ENCODE results near the gene BLOC1S1.

BLOC1S1 gene

DNA sequence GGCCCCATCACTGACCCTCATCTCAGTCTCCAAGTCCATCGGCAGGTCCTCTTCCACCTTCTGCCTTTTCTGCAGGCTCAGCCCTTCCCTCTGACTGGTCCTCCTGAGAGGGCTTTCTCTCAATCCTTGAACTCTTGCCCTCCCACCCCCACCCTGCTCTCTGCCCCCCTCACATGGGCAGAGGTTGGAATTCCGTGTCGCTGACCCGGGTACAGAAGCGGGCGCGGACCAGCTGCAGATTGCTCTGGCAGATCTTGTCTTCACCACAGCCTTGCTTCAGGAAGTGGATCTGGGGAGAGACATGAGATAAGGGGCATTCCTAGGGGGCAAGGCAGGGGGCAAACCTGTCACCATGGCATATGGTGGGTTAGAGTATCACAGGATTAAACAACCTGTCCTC is 20.5 kb upstream of the BLOC1S1 start:
- DNase-seq, result no peak

DNA sequence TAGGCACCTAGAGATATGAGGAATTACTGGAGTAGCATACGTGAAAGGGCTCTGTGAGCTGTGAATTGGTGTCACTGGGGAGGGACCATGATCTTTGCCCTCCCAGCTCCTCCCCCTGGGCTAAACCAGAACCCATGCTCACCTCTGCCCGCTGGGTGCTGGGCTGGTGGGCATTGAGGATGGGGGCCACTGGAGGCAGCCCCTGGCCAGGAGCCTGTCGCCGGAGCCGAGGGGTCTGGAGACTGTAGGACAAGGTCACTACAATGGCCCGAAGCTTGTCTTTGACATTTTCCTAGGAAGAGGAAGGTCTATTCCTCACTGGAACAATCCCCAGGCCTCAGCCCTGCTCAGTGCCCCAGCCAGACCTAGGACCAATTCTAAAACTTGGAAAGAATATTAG is 19.7 kb upstream of the BLOC1S1 start:
- DNase-seq, result no peak

DNA sequence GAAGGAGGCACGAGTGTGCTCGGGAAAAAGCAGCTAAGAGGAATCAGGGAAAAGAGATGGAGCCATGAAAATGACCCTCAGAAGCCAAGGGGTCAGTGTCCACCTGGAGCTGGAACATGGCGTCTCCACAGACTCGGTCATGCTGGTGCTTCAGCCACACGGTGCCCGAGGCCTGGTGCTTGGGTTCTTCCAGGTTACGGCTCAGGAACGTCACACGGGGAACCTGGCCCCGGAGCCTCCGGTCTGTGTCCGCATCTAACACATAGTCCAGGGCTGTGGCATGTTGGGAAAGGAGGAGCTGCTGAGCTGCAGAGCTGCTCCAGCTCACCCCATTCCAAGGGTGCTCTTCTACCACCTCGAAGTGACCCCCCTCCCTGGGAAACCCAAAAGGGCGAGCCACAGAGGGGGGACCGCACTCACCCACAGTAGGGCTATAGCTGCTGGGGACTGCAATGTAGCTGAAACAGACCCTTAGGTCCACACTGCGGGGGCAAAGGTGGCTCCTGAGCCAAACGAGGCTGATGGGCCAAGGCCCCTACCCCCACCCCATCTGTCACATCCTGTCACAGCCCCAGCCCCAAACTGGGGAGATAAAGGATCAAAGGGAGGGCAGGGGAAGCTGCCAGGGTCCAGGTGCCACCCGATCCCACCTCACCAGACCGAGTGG is 18.9 kb upstream of the BLOC1S1 start:
- peak; percentile 2 for DNase-seq

DNA sequence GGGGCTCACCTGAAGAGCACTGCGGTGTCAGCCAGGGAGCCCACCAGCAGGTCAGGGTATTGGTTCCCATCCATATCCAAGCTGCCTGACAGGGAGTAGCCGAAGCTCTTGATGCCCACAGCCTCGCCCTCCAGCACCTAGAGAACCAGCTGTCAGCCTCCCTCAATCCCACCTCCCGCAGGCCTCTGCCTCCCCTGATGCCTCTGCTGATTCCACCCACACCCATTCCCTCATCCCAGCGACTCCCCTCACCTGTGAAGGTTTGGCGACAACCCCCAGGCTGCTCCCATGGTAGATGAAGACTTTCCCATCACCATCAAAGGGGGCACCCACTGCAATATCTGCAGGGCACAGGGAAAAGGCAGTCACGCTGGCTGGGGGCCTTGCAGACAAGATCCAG is 18.2 kb upstream of the BLOC1S1 start:
- peak; percentile 8 for DNase-seq

- peak; percentile 4 for DNase-seq
Measured at GRCh38 chr12:55698241-55698955, 17.4 kb upstream of the BLOC1S1 start.

DNA sequence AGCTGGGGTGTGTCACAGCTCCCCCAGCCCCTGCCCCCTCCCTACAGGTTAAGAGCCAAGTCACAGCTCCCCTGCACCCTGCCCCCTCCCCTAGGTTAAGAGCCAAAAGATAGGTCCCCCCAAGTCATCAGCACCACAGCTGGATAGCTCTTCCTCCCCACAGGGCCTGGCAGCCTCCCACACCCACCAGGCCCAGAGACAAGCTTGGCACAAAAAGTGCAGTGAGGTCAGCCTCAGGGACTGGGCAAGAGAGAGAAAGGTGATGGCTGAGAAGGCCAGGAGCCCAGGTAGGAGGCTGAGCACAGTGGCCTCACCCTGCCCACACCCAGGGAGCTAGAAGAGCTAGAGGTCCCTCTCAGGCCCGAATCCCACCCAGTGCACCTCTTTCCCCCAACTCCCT is 16.9 kb upstream of the BLOC1S1 start:
- no peak for DNase-seq

DNA sequence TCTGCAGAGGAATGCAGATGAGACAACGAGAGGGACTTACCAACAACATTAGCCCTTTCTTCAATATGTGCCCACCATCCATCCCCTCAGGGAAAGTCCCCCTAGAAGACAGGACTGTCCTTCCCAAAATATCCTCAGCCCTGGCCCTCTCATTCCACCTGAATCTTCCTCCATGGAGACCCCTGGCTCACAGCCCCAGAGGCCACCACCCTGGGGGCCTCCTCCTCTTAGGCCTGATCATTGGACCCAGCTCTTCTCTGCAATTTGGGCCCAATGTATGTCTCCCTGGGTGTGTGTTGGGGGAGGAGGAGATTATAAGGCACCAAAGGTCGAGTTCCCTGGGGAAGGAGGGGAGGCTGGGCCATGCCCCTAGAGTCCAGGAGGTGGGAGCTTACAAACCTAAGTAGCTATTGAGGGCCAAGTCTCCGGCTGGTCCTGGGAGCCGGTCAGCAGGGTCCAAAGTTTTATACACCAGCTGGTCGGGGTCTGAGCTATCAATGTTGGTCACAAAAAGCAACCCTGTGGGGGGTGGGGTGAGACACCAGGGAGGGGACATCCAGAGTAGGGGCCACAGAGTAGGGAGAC is 16.3 kb upstream of the BLOC1S1 start:
- peak; percentile 4 for DNase-seq

- peak; percentile 9 for DNase-seq
Measured at GRCh38 chr12:55700255-55701018, 15.4 kb upstream of the BLOC1S1 start.

- DNase-seq, result no peak
Measured at GRCh38 chr12:55702861-55703260, 13.0 kb upstream of the BLOC1S1 start.

DNA sequence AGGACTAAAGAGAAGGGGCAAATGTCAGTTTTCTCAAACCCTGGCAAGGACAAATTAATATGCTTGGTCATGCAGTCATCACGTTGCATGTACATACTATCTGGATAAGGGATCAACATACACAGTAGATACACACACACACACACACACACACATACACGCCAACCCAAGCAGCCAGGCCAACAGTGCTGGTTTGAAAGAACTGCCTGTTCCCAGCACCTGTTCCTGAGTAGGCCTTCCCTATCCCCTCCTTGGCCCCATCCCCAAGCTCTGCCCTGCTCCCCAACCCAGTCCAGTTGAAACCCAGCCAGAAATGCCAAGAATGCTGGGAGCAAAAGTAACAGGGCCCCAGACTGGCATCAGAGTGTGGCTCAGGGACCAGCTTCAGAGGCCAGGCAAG is 12.6 kb upstream of the BLOC1S1 start:
- no peak for DNase-seq

DNA sequence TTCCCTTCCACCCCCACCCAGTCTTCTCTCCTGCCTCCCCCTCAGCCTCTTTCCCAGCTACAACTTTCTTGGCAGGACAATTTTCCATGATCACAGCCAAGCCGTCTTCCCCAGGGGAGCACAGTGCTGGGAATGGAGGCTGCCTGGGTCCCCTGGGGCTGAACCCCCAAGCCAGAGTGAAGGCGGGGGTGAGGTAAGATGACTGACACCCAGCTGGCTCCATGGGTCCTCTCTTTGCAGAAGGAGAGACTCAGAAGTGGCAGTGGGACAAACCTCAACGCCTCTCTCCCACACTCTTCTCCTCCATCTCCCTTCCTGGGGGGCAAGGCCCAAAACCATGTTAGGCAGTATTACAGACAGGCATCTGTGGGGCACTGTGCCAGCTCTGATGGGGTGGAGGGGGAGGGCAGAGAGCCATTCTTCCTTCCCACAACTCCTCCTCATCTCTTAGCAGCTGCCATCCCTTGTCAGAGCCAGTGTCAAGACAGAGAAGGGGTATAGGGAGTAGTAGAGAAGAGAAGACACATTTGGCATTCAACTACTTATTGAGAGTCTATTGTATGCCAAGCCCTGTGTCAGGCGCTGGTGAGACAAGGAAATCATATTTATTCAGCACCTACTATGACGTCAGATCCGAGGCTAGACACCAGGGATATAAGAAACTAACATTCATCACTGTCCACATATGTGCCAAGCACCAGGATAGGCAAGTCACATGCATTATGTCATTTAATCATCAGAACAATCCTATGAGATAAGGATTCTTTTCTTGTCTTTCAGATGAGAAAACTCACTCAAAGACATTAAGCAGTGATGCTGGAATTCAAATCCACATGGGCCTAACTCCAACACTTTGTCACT is 11.7 kb upstream of the BLOC1S1 start:
- no peak for DNase-seq

DNA sequence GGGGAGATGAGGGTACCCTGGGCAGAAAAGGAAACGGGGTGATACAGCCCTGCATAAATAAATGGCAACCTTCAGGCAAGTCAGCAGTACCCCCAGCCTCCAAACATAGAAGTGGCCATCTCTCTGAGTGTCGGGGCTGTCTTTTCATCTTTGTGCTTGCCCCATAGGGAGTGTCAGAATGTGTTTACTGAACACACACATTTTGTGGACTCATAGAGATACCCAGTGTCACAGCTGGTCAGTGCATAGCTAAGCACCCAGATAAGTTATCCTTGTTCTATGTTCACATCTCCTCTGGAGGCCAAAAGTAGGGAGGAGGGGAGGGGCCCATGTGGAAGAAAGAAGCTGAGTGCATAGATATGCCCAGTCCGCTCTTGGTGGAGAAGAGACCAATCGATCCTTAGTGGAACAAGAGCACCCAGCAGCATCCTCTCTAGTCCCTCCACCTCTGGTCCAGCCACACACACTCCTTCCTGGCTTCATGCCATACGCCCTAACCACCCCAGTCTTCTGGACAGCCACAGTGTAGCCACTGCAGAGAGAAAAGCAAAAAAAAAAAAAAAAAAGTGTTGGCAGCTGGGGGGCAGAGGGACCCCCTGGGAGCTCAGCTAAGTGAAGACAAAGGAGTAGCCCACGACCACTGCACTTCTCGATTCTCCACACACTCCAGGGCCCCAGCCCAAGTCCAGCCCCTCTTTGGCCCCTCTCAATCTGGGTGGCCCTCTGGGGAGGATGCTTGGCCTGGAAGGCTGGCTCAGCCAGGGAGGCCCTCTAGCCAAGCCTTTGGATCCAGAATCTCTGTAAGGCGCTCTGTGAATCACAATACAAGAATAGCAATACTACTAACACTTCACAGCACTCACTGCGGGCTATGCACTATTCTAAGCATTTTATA is 10.8 kb upstream of the BLOC1S1 start:
- DNase-seq, result no peak

- peak; percentile 70 for DNase-seq
Measured at GRCh38 chr12:55705782-55706402, 10.0 kb upstream of the BLOC1S1 start.

- DNase-seq, result no peak
Measured at GRCh38 chr12:55706568-55707218, 9.2 kb upstream of the BLOC1S1 start.

- DNase-seq, result no peak
Measured at GRCh38 chr12:55707219-55707671, 8.6 kb upstream of the BLOC1S1 start.

DNA sequence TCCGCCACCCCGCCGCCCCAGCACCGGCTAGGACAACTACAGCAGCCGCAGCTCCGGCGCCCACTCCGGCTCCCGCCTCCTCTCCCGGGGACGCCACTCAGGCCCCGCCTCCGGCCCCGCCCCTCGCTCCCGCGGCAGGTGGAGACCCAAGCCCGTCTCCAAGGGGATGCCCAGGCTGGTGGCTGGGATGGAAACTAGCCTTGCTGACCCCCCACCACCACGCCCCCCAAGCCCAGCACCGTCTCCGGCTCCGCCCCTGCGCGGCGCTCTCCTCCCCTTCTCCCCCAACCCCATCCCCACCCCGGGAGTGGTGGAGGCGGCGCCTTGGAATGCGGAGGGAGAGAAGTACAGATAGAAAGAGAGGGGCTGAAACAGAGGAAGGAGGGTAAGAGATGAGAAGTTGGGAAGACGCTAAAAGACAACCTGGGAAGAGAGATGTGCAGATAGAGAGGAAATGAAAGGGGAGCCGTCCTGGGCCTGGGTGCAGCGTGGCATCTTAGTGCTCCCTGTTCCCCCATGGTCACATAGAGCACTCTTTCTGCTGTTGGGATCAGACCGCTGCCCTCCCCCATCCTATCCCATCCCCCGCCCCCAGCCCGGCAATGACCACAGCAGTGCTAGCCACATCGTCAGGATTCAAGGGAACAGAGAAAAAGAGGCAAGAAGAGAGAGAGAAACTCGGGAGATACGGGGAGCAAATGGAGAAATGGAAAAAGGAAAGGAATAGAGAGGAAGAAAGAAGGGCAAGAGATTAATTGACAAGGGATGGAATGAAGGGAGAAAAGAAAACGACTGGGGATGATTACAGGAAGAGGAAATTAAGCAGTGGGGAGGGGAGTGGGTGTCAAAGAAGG is 7.8 kb upstream of the BLOC1S1 start, which contains the start of gene ITGA7:
TSS of gene ITGA7 (minus strand) at position 64 of the 854 bp plus-strand sequence. CDS start 222 bp downstream, outside the sequence.
- DNase-seq, result peak; percentile 79

DNA sequence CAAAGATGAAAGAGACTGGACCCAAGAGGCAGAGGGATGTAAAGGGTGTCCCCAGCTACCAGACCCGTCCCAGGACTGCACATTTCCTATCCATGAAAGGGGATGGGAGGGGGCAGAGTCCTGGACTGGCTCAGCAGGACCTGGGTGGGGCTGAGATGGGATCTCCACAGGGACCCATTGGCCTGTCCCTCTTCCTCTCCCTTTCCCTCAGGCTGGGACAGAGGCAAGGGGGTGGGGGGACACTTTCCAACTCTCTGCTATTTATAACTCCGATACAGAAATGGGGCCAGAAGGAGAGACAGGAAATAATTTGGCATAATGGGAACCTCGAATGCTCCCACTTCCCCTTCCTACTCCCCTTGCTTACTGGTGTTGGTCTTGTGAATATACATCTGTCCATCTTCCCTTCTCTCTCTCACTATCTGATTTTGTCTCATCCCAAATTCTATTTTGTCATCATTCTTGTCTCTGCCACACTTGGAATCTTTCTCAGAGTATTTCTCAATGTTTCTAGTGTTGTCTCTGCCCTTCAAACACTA is 7.1 kb upstream of the BLOC1S1 start:
- no peak for DNase-seq

- DNase-seq, result no peak
Measured at GRCh38 chr12:55711786-55712553, 3.9 kb upstream of the BLOC1S1 start.

Measured in 8988T (cell line).